GM12878 (cell line): Measurements from ENCODE around the gene NIPSNAP3A. TPM values are rescaled to one million over a fixed set of nuclear protein-coding genes. Genes with fewer than 3 reads are reported as not detected.

ENCODE experiments used
- ATAC-seq: fragments of 200-7000 bp; cut with Tn5 transposase; 3 replicates; pipeline ENCODE4 v1.9.1; 2020; ENCODE audit warnings: mild to moderate bottlenecking, moderate library complexity
- BruUV-seq: library from RNA; stranded (reverse); fragments of 400-500 nt; replicated peaks from 2 replicates; lab custom pipeline; 2021; lab: Mats Ljungman, UMichigan
- CTCF ChIA-PET: fragments of 300-600 bp; sonication (Branson Sonifier 250); formaldehyde crosslinking; extraction: SDS; loops from one replicate; lab custom pipeline; 2021; ENCODE audit warnings: inconsistent platforms; lab: Yijun Ruan, JAX
- POLR2A ChIA-PET: fragments of 350-600 bp; formaldehyde crosslinking; extraction: SDS; loops from one replicate; lab custom pipeline; 2021; ENCODE audit warnings: inconsistent platforms; lab: Charles Lee
- RAD21 ChIA-PET: fragments of 300-600 bp; sonication (Branson Sonifier 250); formaldehyde crosslinking; loops from one replicate; lab custom pipeline; 2023; ENCODE audit warnings: antibody characterized with exemption; ENCODE audit not compliant: unreplicated experiment; lab: Charles Lee
- SMC1A ChIA-PET: fragments of 300-600 bp; sonication (Branson Sonifier 250); formaldehyde crosslinking; loops from one replicate; lab custom pipeline; 2023; ENCODE audit not compliant: unreplicated experiment, uncharacterized antibody; lab: Charles Lee
- DNase-seq: peaks from one replicate; pipeline ENCODE4 v3.0.0-alpha.2; 2011; ENCODE audit warnings: low read depth, low spot score
- FAIRE-seq: peaks from 3 replicates; lab custom pipeline; 2011; peaks lifted over from hg19 to GRCh38; lab: Jason Lieb, UNC
- H2AFZ ChIP-seq: 2 replicates; pipeline ENCODE4 v1.6.0; 2011; ENCODE audit warnings: low read depth, low read length, control low read depth; ENCODE audit not compliant: control insufficient read depth
- H3K27ac ChIP-seq: 2 replicates; pipeline ENCODE4 v1.5.1; 2011; ENCODE audit warnings: control low read depth; ENCODE audit not compliant: control insufficient read depth, insufficient read depth
- H3K27me3 ChIP-seq, 2 experiments: replicated peaks in 1 of 2; 2 replicates each; pipeline versions ENCODE4 v1.6.0 to v1.6.1; 2011; ENCODE audit warnings: low read length in 1 of 2; ENCODE audit not compliant: control insufficient read depth in 2 of 2, insufficient read depth in 2 of 2
- H3K36me3 ChIP-seq, 2 experiments: 2 replicates each; pipeline ENCODE4 v1.5.1; 2011; ENCODE audit warnings: low read length in 1 of 2; ENCODE audit not compliant: control insufficient read depth in 2 of 2, insufficient read depth in 2 of 2
- H3K4me1 ChIP-seq: 2 replicates; pipeline ENCODE4 v1.6.1; 2011; ENCODE audit warnings: mild to moderate bottlenecking, low read length, moderate library complexity, mixed read lengths; ENCODE audit not compliant: control insufficient read depth, insufficient read depth
- H3K4me2 ChIP-seq: 2 replicates; pipeline ENCODE4 v1.6.0; 2011; ENCODE audit warnings: control low read depth; ENCODE audit not compliant: control insufficient read depth, insufficient read depth
- H3K4me3 ChIP-seq: fragments of 200-600 bp; sonication (generic); 2 replicates; pipeline ENCODE4 v1.5.1; 2016
- H3K79me2 ChIP-seq: 2 replicates; pipeline ENCODE4 v1.6.0; 2011; ENCODE audit warnings: low read length; ENCODE audit not compliant: control insufficient read depth, insufficient read depth
- H3K9ac ChIP-seq: 2 replicates; pipeline ENCODE4 v1.8.0; 2011; ENCODE audit warnings: low read length, control low read depth, mixed read lengths; ENCODE audit not compliant: control insufficient read depth, insufficient read depth
- H3K9me3 ChIP-seq: replicated peaks from 3 replicates; pipeline ENCODE4 v1.5.1; 2011; ENCODE audit warnings: mild to moderate bottlenecking, low read length; ENCODE audit not compliant: control insufficient read depth, insufficient read depth
- H4K20me1 ChIP-seq: 2 replicates; pipeline ENCODE4 v1.6.0; 2011; ENCODE audit not compliant: control insufficient read depth, insufficient read depth
- CEBPB ChIP-seq, 2 experiments: fragments of 150-350 bp in 1 of 2; IDR thresholded peaks; 2 replicates each; pipeline ENCODE4 v1.6.1; 2012 to 2014; ENCODE audit warnings: low read depth in 2 of 2, low read length in 2 of 2, borderline replicate concordance in 1 of 2, inconsistent platforms in 1 of 2
- ETV6 ChIP-seq, 2 experiments: fragments of 450-650 bp in 1 of 2; IDR thresholded peaks in 1 of 2; conservative IDR thresholded peaks in 1 of 2; 2 replicates each; pipeline ENCODE4 v1.6.1; 2014; ENCODE audit warnings: antibody characterized with exemption in 1 of 2, borderline replicate concordance in 1 of 2, low read depth in 1 of 2, mild to moderate bottlenecking in 1 of 2, moderate library complexity in 1 of 2
- FOXK2 ChIP-seq: fragments of 450-650 bp; IDR thresholded peaks from 2 replicates; pipeline ENCODE4 v1.6.1; 2017; ENCODE audit warnings: mild to moderate bottlenecking, moderate library complexity
- GATAD2B ChIP-seq: fragments of 450-650 bp; conservative IDR thresholded peaks from 2 replicates; pipeline ENCODE4 v1.6.1; 2017; ENCODE audit warnings: low read depth, mild to moderate bottlenecking, moderate library complexity
- MEF2B ChIP-seq: fragments of 450-650 bp; IDR thresholded peaks from 2 replicates; pipeline ENCODE4 v1.6.1; 2018; ENCODE audit warnings: mild to moderate bottlenecking, moderate library complexity; ENCODE audit not compliant: partially characterized antibody, poor library complexity, severe bottlenecking
- MTA2 ChIP-seq: fragments of 450-650 bp; IDR thresholded peaks from 2 replicates; pipeline ENCODE4 v1.6.1; 2016; ENCODE audit warnings: low read depth, mild to moderate bottlenecking, moderate library complexity
- NR2C1 ChIP-seq: fragments of 450-650 bp; IDR thresholded peaks from 2 replicates; pipeline ENCODE4 v1.6.1; 2017; ENCODE audit warnings: antibody characterized with exemption, mild to moderate bottlenecking, moderate library complexity
- PAX8 ChIP-seq: fragments of 450-650 bp; IDR thresholded peaks from 2 replicates; pipeline ENCODE4 v1.6.1; 2017; ENCODE audit warnings: mild to moderate bottlenecking, moderate library complexity
- RELA ChIP-seq: fragments of 450-650 bp; IDR thresholded peaks from 2 replicates; pipeline ENCODE4 v1.8.0; 2014; ENCODE audit warnings: borderline replicate concordance; ENCODE audit not compliant: partially characterized antibody
- SIN3A ChIP-seq: IDR thresholded peaks from 2 replicates; pipeline ENCODE4 v1.6.1; 2012; ENCODE audit warnings: low read depth, low read length, improper control_type of control experiment
- SMAD5 ChIP-seq: IDR thresholded peaks from 2 replicates; pipeline ENCODE4 v1.6.1; 2016; ENCODE audit warnings: antibody characterized with exemption, low read depth
- SPI1 ChIP-seq: IDR thresholded peaks from 2 replicates; pipeline ENCODE4 v1.6.1; 2011; ENCODE audit warnings: low read depth, mild to moderate bottlenecking, low read length, moderate library complexity, borderline replicate concordance; ENCODE audit not compliant: insufficient read depth
- SREBF1 ChIP-seq: IDR thresholded peaks from 2 replicates; pipeline ENCODE4 v1.6.1; 2012; ENCODE audit warnings: mild to moderate bottlenecking, low read length
- TCF3 ChIP-seq: IDR thresholded peaks from 2 replicates; pipeline ENCODE4 v1.6.1; 2012; ENCODE audit warnings: low read depth, mild to moderate bottlenecking, low read length, borderline replicate concordance; ENCODE audit not compliant: insufficient read depth
- ZNF384 ChIP-seq: IDR thresholded peaks from 2 replicates; pipeline ENCODE4 v1.6.1; 2012; ENCODE audit warnings: low read depth, mild to moderate bottlenecking, low read length, improper control_type of control experiment, borderline replicate concordance
- WGBS: methylation state at CpG from one replicate; pipeline ENCODE4 v1.1.6; 2016; ENCODE audit warnings: low lambda C conversion rate; ENCODE audit not compliant: insufficient replicate concordance, insufficient coverage; ENCODE audit errors: missing lambda C conversion rate; 5-methylcytosine and 5-hydroxymethylcytosine counted together
- in situ Hi-C: fragments of 300-500 bp; cut with MboI; formaldehyde crosslinking; loops from 9 replicates; pipeline ENCODE4 v1.14.3; 2018; ENCODE audit warnings: mixed read lengths
- intact Hi-C: fragments of 100-400 bp; cut with micrococcal nuclease; formaldehyde crosslinking; loops from one replicate; pipeline ENCODE4 v1.14.2; 2022; ENCODE audit not compliant: unreplicated experiment
- polyA plus RNA-seq, 11 experiments: library from polyadenylated mRNA; depleted of rRNA in 4 of 11; unstranded in 6 of 11; stranded (reverse) in 5 of 11; fragments of >200 nt; fragmentation: Nextera tagmentation in 4 of 11; fragmentation: Illumina TruSeq in 1 of 11; extraction: Ambion mirVana in 4 of 11; extraction: Trizol in 1 of 11; gene quantifications; 1 replicate in 1 of 11; 2 replicates in 10 of 11; pipeline versions ENCODE4 v1.2.1 to v1.2.3, GENCODE V29; 2011 to 2016; ENCODE audit warnings: inconsistent platforms in 2 of 11, missing spikeins in 2 of 11, low read depth in 1 of 11
- total RNA-seq, 4 experiments: library from RNA; depleted of rRNA in 3 of 4; stranded (reverse); fragments of >200 nt in 3 of 4; fragmentation: Illumina TruSeq in 1 of 4; extraction: Trizol in 1 of 4; gene quantifications; 2 replicates each; pipeline versions ENCODE4 v1.2.1 to v1.2.3, GENCODE V29; 2013 to 2021
- TF ChIP-seq, protein P1 (sequence below): fragments of 450-650 bp; IDR thresholded peaks from 2 replicates; pipeline ENCODE4 v1.6.1; 2017; ENCODE audit warnings: mild to moderate bottlenecking, low read depth, inconsistent platforms; ENCODE audit not compliant: poor library complexity, severe bottlenecking

Gene NIPSNAP3A
- total and polyA plus RNA-seq, 10 of the 15 experiments (the other 5 are each of a cell fraction or from before 2014, with no cell fraction given): 19.1 to 87.2 (median 34.0) TPM

DNA sequence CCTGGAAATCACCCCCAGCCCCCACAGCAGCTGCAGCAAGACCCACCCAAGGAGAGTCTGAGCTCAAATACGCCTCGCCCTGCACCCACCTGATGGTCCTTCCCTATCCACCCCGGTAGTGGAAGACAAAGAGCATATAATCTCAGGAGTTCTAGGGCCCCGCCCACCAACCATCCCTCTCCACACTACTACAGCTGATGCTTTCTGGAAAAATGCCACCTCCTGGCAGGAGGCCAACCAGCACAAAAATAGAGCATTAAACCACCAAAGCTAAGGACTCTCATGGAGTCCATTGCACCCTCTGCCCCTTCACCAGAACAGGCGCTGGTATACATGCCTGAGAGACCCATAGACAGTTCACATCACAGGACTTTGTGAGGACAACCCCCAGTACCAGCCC, 22.5 kb upstream of the NIPSNAP3A start (continued):
- no peak for TF ChIP-seq RELA
- TF ChIP-seq, protein P1, sequence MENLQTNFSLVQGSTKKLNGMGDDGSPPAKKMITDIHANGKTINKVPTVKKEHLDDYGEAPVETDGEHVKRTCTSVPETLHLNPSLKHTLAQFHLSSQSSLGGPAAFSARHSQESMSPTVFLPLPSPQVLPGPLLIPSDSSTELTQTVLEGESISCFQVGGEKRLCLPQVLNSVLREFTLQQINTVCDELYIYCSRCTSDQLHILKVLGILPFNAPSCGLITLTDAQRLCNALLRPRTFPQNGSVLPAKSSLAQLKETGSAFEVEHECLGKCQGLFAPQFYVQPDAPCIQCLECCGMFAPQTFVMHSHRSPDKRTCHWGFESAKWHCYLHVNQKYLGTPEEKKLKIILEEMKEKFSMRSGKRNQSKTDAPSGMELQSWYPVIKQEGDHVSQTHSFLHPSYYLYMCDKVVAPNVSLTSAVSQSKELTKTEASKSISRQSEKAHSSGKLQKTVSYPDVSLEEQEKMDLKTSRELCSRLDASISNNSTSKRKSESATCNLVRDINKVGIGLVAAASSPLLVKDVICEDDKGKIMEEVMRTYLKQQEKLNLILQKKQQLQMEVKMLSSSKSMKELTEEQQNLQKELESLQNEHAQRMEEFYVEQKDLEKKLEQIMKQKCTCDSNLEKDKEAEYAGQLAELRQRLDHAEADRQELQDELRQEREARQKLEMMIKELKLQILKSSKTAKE: no peak
- TF ChIP-seq MEF2B: no peak
- TF ChIP-seq CEBPB (IDR thresholded peaks at IDR 0.05; ENCODE audit: borderline replicate concordance in 1 of 2, low read depth in 2 of 2, low read length in 2 of 2): no peak
- no peak for TF ChIP-seq SMAD5
- TF ChIP-seq FOXK2: no peak

- CTCF ChIA-PET: no interaction called here
- Histone ChIP-seq H3K9me3 (no peaks in the 10 kb centered on the region), H3K4me2 (no peak overlapping the region), H4K20me1 (no peaks in the 10 kb centered on the region), H3K79me2 (no peaks in the 10 kb centered on the region), H3K4me1 (no peaks in the 10 kb centered on the region), H3K9ac (no peak overlapping the region), H3K27ac (no peak overlapping the region), H3K36me3 (no peaks in the 10 kb centered on the region), H3K4me3 (no peak overlapping the region), H3K27me3 (no peaks in the 10 kb centered on the region), H2AFZ (no peak overlapping the region)
- RAD21 ChIA-PET: no interaction called here
- intact Hi-C loops (no loop called here), in situ Hi-C loops (no loop called here)
- POLR2A ChIA-PET: no interaction called here
- no peak for FAIRE-seq
- DNase-seq: no peak
- SMC1A ChIA-PET: no interaction called here
- BruUV-seq: no TSS peak
- WGBS: 61% methylated on average over 3 of the region's 3 CpGs
- TF ChIP-seq TCF3: no peak
- no peak for TF ChIP-seq SREBF1
- TF ChIP-seq GATAD2B: no peak
- TF ChIP-seq FOXK2: no peak
- TF ChIP-seq SPI1: no peak
- no peak for TF ChIP-seq ZNF384
- TF ChIP-seq ETV6 (conservative IDR thresholded peaks at IDR 0.05 in 1 of 2, IDR thresholded peaks at IDR 0.05 in 1 of 2; ENCODE audit: borderline replicate concordance in 1 of 2, low read depth in 1 of 2): no peak
- TF ChIP-seq MTA2: no peak
- TF ChIP-seq NR2C1: no peak
- no peak for TF ChIP-seq SIN3A
- TF ChIP-seq PAX8: no peak
- ATAC-seq: no peak
These were observed 9.0 kb upstream of the NIPSNAP3A start for GRCh38 chr9:104738452-104738851.
